Kidney epithelial cell (primary cell): Measurements from ENCODE around the gene SVBP. TPM values are rescaled to one million over a fixed set of nuclear protein-coding genes. Genes with fewer than 3 reads are reported as not detected.

Experiments used
- DNase-seq: peaks from one replicate; pipeline ENCODE4 v3.0.0-alpha.2; 2010; ENCODE audit warnings: low read depth
- H3K27me3 ChIP-seq: 2 replicates; pipeline ENCODE4 v1.6.0; 2011; ENCODE audit warnings: low read length; ENCODE audit not compliant: control insufficient read depth, insufficient read depth
- H3K36me3 ChIP-seq: 2 replicates; pipeline ENCODE4 v1.5.1; 2011; ENCODE audit warnings: low read length; ENCODE audit not compliant: control insufficient read depth, insufficient read depth
- H3K4me3 ChIP-seq: 2 replicates; pipeline ENCODE4 v1.5.1; 2011; ENCODE audit warnings: low read depth, mild to moderate bottlenecking, control low read depth, low read length
- total RNA-seq: library from RNA; depleted of rRNA; stranded (reverse); fragments of >200 nt; gene quantifications from 2 replicates; pipeline ENCODE4 v1.2.3, GENCODE V29; 2015
- TF ChIP-seq, protein P1 (sequence below): IDR thresholded peaks from 2 replicates; pipeline ENCODE4 v1.5.1; 2011; ENCODE audit warnings: mild to moderate bottlenecking, moderate library complexity, low read length, control low read depth, inconsistent platforms; ENCODE audit not compliant: insufficient read depth, poor library complexity, severe bottlenecking

The SVBP gene
- total RNA-seq, 1 donor from 2014 or later, result 39.7 TPM

DNA sequence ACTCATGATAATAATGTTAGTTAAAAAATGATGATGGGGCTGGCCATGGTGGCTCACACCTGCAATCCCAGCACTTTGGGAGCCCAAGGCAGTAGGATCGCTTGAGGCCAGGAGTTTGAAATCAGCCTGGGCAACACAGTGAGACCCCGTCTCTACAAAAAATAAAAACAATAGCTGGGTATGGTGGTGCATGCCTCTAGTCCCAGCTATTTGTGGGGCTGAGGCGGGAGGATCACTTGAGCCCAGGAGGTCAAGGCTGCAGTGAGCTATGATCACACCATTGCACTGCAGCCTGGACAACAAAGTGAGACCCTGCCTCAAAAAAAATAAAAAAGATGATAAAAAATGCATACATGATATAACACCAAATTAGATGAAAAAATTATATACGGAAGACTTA lies 55.6 kb downstream of the SVBP start:
- no peak for DNase-seq
- TF ChIP-seq, protein P1, sequence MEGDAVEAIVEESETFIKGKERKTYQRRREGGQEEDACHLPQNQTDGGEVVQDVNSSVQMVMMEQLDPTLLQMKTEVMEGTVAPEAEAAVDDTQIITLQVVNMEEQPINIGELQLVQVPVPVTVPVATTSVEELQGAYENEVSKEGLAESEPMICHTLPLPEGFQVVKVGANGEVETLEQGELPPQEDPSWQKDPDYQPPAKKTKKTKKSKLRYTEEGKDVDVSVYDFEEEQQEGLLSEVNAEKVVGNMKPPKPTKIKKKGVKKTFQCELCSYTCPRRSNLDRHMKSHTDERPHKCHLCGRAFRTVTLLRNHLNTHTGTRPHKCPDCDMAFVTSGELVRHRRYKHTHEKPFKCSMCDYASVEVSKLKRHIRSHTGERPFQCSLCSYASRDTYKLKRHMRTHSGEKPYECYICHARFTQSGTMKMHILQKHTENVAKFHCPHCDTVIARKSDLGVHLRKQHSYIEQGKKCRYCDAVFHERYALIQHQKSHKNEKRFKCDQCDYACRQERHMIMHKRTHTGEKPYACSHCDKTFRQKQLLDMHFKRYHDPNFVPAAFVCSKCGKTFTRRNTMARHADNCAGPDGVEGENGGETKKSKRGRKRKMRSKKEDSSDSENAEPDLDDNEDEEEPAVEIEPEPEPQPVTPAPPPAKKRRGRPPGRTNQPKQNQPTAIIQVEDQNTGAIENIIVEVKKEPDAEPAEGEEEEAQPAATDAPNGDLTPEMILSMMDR, result no peak
- H3K4me3 ChIP-seq, result no peak overlapping the region
- H3K27me3 ChIP-seq, result no peaks in the 10 kb centered on the region
- H3K36me3 ChIP-seq, result peaks cover under 1% of the 10 kb centered on the region

DNA sequence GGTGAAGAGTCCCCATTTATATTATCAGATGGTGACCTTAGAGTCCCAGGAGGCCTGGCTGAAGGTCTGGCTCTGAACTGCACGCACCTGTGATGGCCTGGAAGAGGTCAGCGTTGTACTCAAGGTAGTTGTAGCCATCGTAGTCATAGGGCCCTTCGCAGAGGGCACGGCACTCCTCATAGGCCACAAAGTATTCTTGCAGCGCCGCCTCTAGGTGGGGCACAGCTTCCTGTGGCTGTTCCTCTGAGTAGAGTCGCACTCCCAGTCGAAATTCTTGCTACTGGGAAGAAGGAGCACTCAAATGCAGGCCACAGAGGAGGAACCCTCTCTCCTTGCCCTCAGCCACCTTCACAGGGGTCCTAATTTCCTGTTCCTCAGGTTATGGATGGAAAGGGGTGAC lies 58.1 kb downstream of the SVBP start:
- TF ChIP-seq, protein P1, result no peak
- DNase-seq, result no peak
- no peak overlapping the region for H3K4me3 ChIP-seq
- peaks cover 2% of the 10 kb centered on the region for H3K36me3 ChIP-seq
- H3K27me3 ChIP-seq, result no peaks in the 10 kb centered on the region

DNA sequence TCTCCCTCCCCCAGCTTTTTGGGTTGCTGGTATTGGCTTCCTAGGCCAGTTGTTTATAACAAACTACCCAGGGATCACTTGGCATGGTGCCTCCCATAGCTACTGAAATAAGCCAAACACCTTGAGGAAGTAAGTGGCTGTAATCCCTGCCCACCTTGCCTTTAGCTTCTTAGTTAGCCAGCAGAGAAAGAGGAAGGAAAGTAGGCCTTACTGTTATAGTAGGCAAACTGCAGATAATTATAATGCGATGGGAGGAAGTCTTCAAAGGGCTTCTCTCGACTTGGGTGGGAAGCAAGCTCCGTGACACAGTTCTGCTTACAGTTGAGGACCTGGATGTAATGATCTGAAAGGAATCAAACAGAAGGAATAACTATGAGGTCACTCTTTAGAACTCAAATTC lies 58.6 kb downstream of the SVBP start:
- Histone ChIP-seq H3K27me3 (no peaks in the 10 kb centered on the region), H3K4me3 (no peak overlapping the region), H3K36me3 (peaks cover 2% of the 10 kb centered on the region)
- TF ChIP-seq, protein P1, result no peak
- no peak for DNase-seq

DNA sequence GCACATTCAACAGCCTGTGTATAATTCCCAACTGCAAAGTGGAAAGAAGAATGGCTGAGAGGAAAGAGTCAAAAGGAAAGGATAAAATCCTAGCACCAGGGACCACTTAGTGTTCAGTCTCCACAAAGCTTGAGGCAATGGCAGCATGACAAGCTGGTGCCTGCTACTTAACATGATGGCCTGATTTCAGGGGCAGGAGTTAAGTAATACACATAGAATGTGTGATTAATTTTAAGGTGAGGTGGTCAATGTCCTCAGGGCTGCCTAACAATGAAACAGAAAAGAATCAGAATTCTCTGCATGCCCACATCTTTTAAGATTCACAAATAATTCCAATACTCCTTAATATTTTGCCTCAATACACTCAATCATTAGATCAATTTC lies 59.3 kb downstream of the SVBP start:
- Histone ChIP-seq H3K27me3 (no peaks in the 10 kb centered on the region), H3K4me3 (no peak overlapping the region), H3K36me3 (peaks cover 2% of the 10 kb centered on the region)
- DNase-seq, result no peak
- TF ChIP-seq, protein P1, result no peak

Other genes starting within 250 kb of the SVBP start
- 33.1 and 43.7 TPM in 2 replicates for gene PPIH, start 159.0 kb downstream of the SVBP start, total RNA-seq
- gene YBX1, start 135.0 kb downstream of the SVBP start, total RNA-seq, result 894 and 938 TPM in 2 replicates
- gene CLDN19, start 77.2 kb downstream of the SVBP start, total RNA-seq, result 0.08 and 2.5 TPM in 2 replicates
- gene P3H1, start 50.4 kb downstream of the SVBP start, total RNA-seq, result 51.7 and 61.5 TPM in 2 replicates
- gene C1orf50, start 50.1 kb downstream of the SVBP start, total RNA-seq, result 2.9 and 4.6 TPM in 2 replicates
- gene TMEM269, start 32.4 kb downstream of the SVBP start, total RNA-seq, result 0.04 and 0.27 TPM in 2 replicates
- 7.4 and 8.9 TPM in 2 replicates for gene ERMAP, start 275 bp downstream of the SVBP start, total RNA-seq
- gene ZNF691, start 29.2 kb upstream of the SVBP start, total RNA-seq, result 8.8 and 9.4 TPM in 2 replicates
- 573 and 1,021 TPM in 2 replicates for gene SLC2A1, start 141.5 kb upstream of the SVBP start, total RNA-seq